ENCODE data around the gene HAUS8.

GRCh38 chr19:17060802-17061201 is 14.4 kb downstream of the HAUS8 start:
- TF ChIP-seq POLR2AphosphoS5 (IDR thresholded peaks at IDR 0.05; ENCODE audit: low read depth, low read length) = no peak
- TF ChIP-seq POU2F2 (IDR thresholded peaks at IDR 0.05; ENCODE audit: low read depth, low read length) = no peak
